Neural cell (in vitro differentiated cells): ENCODE measurements around the gene DCBLD1. TPM values are rescaled to one million over a fixed set of nuclear protein-coding genes. Genes with fewer than 3 reads are reported as not detected.

Experiments used
- H2AFZ ChIP-seq: fragments of 200-600, 300-800 bp; sonication (generic), shearing (Covaris generic); 2 replicates; pipeline ENCODE4 v1.6.0; 2014; ENCODE audit warnings: low read depth, mild to moderate bottlenecking, antibody characterized with exemption, low read length, moderate library complexity
- H3F3A ChIP-seq: fragments of 200-600 bp; shearing (Covaris generic); 2 replicates; pipeline ENCODE4 v1.6.1; 2016; ENCODE audit warnings: mild to moderate bottlenecking, moderate library complexity, mixed read lengths, antibody characterized with exemption, low read length; ENCODE audit not compliant: insufficient read depth, poor library complexity, severe bottlenecking
- H3K27ac ChIP-seq: fragments of 200-600, 300-800 bp; sonication (generic), shearing (Covaris generic); 2 replicates; pipeline ENCODE4 v1.5.1; 2014; ENCODE audit warnings: mild to moderate bottlenecking, low read length, moderate library complexity
- H3K27me3 ChIP-seq: fragments of 300-800, 200-600 bp; sonication (generic), shearing (Covaris generic); 2 replicates; pipeline ENCODE4 v1.6.0; 2014; ENCODE audit warnings: mild to moderate bottlenecking, low read depth, low read length, moderate library complexity; ENCODE audit not compliant: insufficient read depth
- H3K36me3 ChIP-seq: fragments of 300-800, 200-600 bp; sonication (generic), shearing (Covaris generic); 2 replicates; pipeline ENCODE4 v1.5.1; 2014; ENCODE audit warnings: mild to moderate bottlenecking, antibody characterized with exemption, low read length, moderate library complexity; ENCODE audit not compliant: insufficient read depth
- H3K4me2 ChIP-seq: fragments of 300-800, 200-600 bp; sonication (generic), shearing (Covaris generic); 2 replicates; pipeline ENCODE4 v1.6.0; 2014; ENCODE audit warnings: mild to moderate bottlenecking, low read length
- H3K4me3 ChIP-seq: fragments of 300-800, 200-600 bp; sonication (generic), shearing (Covaris generic); 2 replicates; pipeline ENCODE4 v1.5.1; 2014; ENCODE audit warnings: mild to moderate bottlenecking, low read length, moderate library complexity
- H3K79me2 ChIP-seq: fragments of 200-600 bp; shearing (Covaris generic); replicated peaks from 2 replicates; pipeline ENCODE4 v1.6.0; 2014; ENCODE audit warnings: mild to moderate bottlenecking, low read length, moderate library complexity; ENCODE audit not compliant: insufficient read depth
- H3K9ac ChIP-seq: fragments of 300-800, 200-600 bp; sonication (generic), shearing (Covaris generic); 2 replicates; pipeline ENCODE4 v1.6.1; 2016; ENCODE audit warnings: mild to moderate bottlenecking, low read length, mixed read lengths
- H3K9me2 ChIP-seq: fragments of 200-600 bp; shearing (Covaris generic); 2 replicates; pipeline ENCODE4 v1.6.1; 2016; ENCODE audit warnings: mild to moderate bottlenecking, low read length, mixed read lengths; ENCODE audit not compliant: insufficient read depth
- H3K9me3 ChIP-seq: fragments of 200-600, 300-800 bp; sonication (generic), shearing (Covaris generic); 2 replicates; pipeline ENCODE4 v1.6.1; 2016; ENCODE audit warnings: mild to moderate bottlenecking, mixed run types, low read length, moderate library complexity, mixed read lengths
- H4K20me1 ChIP-seq: fragments of 200-600 bp; shearing (Covaris generic); 2 replicates; pipeline ENCODE4 v1.6.1; 2016; ENCODE audit warnings: mild to moderate bottlenecking, mixed run types; ENCODE audit not compliant: insufficient read depth
- EP300 ChIP-seq: fragments of 450-650 bp; conservative IDR thresholded peaks from 2 replicates; pipeline ENCODE4 v1.6.1; 2014; ENCODE audit warnings: antibody characterized with exemption, mild to moderate bottlenecking, moderate library complexity; ENCODE audit not compliant: poor library complexity, severe bottlenecking
- EZH2 ChIP-seq: fragments of 200-600, 300-800 bp; shearing (Covaris generic), sonication (generic); IDR thresholded peaks from 2 replicates; pipeline ENCODE4 v1.6.1; 2014; ENCODE audit warnings: antibody characterized with exemption, low read length, borderline replicate concordance, mild to moderate bottlenecking; ENCODE audit not compliant: insufficient read depth, poor library complexity, severe bottlenecking
- MXI1 ChIP-seq: fragments of 450-650 bp; conservative IDR thresholded peaks from 2 replicates; pipeline ENCODE4 v1.6.1; 2014; ENCODE audit warnings: antibody characterized with exemption, mild to moderate bottlenecking; ENCODE audit not compliant: poor library complexity, severe bottlenecking
- POLR2AphosphoS5 ChIP-seq: IDR thresholded peaks from 2 replicates; pipeline ENCODE4 v1.6.1; 2012
- RAD21 ChIP-seq: fragments of 450-650 bp; conservative IDR thresholded peaks from 2 replicates; pipeline ENCODE4 v1.6.1; 2014; ENCODE audit warnings: antibody characterized with exemption, mild to moderate bottlenecking, moderate library complexity
- SMC3 ChIP-seq: fragments of 450-650 bp; conservative IDR thresholded peaks from 2 replicates; pipeline ENCODE4 v1.6.1; 2014; ENCODE audit warnings: antibody characterized with exemption, mild to moderate bottlenecking, moderate library complexity; ENCODE audit not compliant: poor library complexity
- TAF1 ChIP-seq: IDR thresholded peaks from 2 replicates; pipeline ENCODE4 v1.6.1; 2012; ENCODE audit warnings: low read depth
- polyA plus RNA-seq: library from polyadenylated mRNA; depleted of rRNA; stranded (reverse); fragments of >200 nt; gene quantifications from 2 replicates; pipeline ENCODE4 v1.2.3, GENCODE V29; 2014
- TF ChIP-seq, protein P1 (sequence below): IDR thresholded peaks from 2 replicates; pipeline ENCODE4 v1.6.1; 2012; ENCODE audit warnings: borderline replicate concordance
- TF ChIP-seq, protein P2 (sequence below): fragments of 450-650 bp; IDR thresholded peaks from 2 replicates; pipeline ENCODE4 v1.5.1; 2014; ENCODE audit warnings: antibody characterized with exemption, mild to moderate bottlenecking, moderate library complexity; ENCODE audit not compliant: poor library complexity, severe bottlenecking

The DCBLD1 gene
- polyA plus RNA-seq, 1 donor from 2014 or later: 11.4 TPM

DNA sequence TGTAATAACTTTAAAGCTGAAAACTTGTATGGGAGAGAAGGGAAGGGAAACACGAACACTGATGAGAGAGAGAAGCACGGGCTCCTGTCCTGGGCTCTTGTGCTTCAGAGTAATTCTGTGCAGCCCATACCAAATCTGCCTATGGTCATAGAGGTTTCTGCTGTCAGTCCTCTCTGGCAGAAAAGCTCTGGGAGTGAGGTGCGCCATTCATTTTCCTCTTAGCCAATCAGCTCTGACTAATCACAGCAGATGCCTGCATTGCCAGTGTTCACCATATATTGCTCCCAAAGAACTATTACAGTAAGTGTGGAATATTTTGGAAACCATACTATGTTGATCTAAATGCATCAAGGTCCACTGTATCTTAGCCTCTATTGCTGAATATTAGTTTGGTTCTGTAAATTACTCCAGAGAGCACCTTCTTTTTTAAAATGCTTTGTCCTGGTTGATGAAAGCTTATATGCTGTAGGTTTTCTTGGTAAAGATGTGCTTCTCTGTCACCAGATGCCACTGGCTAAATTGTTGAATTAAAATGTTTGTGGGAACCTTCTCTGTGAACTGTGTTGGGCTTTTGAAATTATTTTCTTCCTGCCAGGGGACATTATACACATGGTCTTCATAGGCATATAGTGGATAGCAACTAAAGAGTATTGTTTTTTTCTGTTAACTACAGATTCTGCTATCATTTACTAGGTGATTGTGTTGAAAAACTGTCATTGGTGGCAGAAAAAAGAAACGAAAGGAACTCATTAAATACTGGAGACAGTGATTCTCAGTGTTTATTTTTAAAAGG lies 38.3 kb downstream of the DCBLD1 start:
- no peaks in the 10 kb centered on the region for H4K20me1 ChIP-seq
- no peaks in the 10 kb centered on the region for H3K9me3 ChIP-seq
- H3K36me3 ChIP-seq: no peaks in the 10 kb centered on the region
- no peaks in the 10 kb centered on the region for H3K27me3 ChIP-seq
- H3K4me3 ChIP-seq: no peak overlapping the region
- H3K27ac ChIP-seq: no peak overlapping the region
- no peaks in the 10 kb centered on the region for H3F3A ChIP-seq
- TF ChIP-seq, protein P1, sequence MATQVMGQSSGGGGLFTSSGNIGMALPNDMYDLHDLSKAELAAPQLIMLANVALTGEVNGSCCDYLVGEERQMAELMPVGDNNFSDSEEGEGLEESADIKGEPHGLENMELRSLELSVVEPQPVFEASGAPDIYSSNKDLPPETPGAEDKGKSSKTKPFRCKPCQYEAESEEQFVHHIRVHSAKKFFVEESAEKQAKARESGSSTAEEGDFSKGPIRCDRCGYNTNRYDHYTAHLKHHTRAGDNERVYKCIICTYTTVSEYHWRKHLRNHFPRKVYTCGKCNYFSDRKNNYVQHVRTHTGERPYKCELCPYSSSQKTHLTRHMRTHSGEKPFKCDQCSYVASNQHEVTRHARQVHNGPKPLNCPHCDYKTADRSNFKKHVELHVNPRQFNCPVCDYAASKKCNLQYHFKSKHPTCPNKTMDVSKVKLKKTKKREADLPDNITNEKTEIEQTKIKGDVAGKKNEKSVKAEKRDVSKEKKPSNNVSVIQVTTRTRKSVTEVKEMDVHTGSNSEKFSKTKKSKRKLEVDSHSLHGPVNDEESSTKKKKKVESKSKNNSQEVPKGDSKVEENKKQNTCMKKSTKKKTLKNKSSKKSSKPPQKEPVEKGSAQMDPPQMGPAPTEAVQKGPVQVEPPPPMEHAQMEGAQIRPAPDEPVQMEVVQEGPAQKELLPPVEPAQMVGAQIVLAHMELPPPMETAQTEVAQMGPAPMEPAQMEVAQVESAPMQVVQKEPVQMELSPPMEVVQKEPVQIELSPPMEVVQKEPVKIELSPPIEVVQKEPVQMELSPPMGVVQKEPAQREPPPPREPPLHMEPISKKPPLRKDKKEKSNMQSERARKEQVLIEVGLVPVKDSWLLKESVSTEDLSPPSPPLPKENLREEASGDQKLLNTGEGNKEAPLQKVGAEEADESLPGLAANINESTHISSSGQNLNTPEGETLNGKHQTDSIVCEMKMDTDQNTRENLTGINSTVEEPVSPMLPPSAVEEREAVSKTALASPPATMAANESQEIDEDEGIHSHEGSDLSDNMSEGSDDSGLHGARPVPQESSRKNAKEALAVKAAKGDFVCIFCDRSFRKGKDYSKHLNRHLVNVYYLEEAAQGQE: no peak
- no peak for TF ChIP-seq POLR2AphosphoS5
- no peak for TF ChIP-seq SMC3
- no peak for TF ChIP-seq EP300
- no peak for TF ChIP-seq TAF1
- TF ChIP-seq, protein P2, sequence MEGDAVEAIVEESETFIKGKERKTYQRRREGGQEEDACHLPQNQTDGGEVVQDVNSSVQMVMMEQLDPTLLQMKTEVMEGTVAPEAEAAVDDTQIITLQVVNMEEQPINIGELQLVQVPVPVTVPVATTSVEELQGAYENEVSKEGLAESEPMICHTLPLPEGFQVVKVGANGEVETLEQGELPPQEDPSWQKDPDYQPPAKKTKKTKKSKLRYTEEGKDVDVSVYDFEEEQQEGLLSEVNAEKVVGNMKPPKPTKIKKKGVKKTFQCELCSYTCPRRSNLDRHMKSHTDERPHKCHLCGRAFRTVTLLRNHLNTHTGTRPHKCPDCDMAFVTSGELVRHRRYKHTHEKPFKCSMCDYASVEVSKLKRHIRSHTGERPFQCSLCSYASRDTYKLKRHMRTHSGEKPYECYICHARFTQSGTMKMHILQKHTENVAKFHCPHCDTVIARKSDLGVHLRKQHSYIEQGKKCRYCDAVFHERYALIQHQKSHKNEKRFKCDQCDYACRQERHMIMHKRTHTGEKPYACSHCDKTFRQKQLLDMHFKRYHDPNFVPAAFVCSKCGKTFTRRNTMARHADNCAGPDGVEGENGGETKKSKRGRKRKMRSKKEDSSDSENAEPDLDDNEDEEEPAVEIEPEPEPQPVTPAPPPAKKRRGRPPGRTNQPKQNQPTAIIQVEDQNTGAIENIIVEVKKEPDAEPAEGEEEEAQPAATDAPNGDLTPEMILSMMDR: no peak
- no peak for TF ChIP-seq EZH2
- no peak for TF ChIP-seq RAD21
- TF ChIP-seq MXI1: no peak
- H3K4me2 ChIP-seq: no peak overlapping the region
- no peak overlapping the region for H2AFZ ChIP-seq
- no peaks in the 10 kb centered on the region for H3K79me2 ChIP-seq
- no peak overlapping the region for H3K9ac ChIP-seq
- no peaks in the 10 kb centered on the region for H3K9me2 ChIP-seq

DNA sequence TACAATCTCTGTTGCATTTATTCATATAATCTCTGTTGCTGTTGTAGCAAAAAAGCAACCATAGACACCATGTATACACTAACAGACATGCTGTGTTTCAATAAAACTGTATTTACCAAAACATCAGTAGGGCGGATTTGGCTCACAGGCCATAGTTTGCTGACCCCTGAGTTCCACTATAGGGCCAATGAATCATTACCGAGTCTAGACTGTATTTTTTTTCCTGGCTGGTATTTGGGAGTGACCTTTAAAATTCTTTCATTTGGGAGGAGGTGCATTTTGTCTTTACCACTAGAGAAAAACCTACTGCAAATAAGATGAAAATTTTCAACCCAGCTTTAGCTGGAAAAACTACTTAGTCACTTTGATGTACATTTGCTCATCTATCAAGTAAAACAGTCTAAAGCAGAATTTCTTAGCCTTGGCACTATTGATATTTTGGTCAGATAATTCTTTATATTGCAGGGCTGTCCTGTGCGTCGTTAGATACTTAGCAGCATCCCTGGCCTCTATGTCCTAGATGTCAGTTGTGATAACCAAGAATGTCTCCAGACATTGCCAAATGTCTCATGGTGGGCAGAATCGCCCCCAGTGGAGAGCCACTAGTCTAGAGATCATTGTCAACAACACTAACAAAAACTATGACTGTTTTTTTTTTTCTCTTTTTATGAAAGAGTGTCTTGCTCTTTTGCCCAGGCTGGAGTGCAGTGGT lies 39.5 kb downstream of the DCBLD1 start:
- H3K9me2 ChIP-seq: no peaks in the 10 kb centered on the region
- no peaks in the 10 kb centered on the region for H4K20me1 ChIP-seq
- TF ChIP-seq, protein P1: no peak
- TF ChIP-seq EP300 (no peak), RAD21 (no peak), POLR2AphosphoS5 (no peak), TAF1 (no peak), SMC3 (no peak), MXI1 (no peak), EZH2 (no peak)
- TF ChIP-seq, protein P2: no peak
- no peak overlapping the region for H3K4me2 ChIP-seq
- H3F3A ChIP-seq: no peaks in the 10 kb centered on the region
- H3K9ac ChIP-seq: no peak overlapping the region
- no peaks in the 10 kb centered on the region for H3K79me2 ChIP-seq
- H3K27me3 ChIP-seq: no peaks in the 10 kb centered on the region
- no peak overlapping the region for H3K4me3 ChIP-seq
- no peaks in the 10 kb centered on the region for H3K9me3 ChIP-seq
- H3K27ac ChIP-seq: no peak overlapping the region
- no peaks in the 10 kb centered on the region for H3K36me3 ChIP-seq
- no peak overlapping the region for H2AFZ ChIP-seq
